NCI-H510A (cell line): ENCODE measurements around the gene TDRKH.

ENCODE experiments used
- DNase-seq: peaks from one replicate; lab custom pipeline; 2025; lab: John Stamatoyannopoulos, UW

The TDRKH gene

GRCh38 chr1:151823175-151823574, 32.9 kb upstream of the TDRKH start:
- DNase-seq = no peak

- DNase-seq = no peak
Observed at GRCh38 chr1:151822404-151822803, 32.1 kb upstream of the TDRKH start.

DNA sequence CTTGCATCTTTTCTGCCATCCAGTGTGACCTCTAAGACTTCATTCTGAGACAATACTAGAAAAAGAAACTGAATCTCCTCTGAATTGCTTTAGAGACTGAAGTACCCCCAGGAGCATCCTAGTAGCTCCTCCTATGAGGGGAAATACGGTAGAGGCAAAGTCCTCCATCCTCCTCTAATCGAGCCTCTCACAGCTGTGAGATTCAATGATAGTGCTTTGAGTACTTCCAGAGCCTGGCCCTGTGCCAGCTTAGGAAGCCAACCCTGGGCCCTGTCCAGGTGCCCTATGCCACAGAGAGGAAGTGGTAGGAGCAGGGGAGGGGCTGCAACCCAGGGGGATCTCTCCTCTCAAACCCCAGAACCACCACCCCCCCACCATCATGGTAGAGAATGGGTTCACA, 30.6 kb upstream of the TDRKH start:
- DNase-seq = peak; percentile 82

- no peak for DNase-seq
Observed at GRCh38 chr1:151819976-151820623, 29.8 kb upstream of the TDRKH start.

DNA sequence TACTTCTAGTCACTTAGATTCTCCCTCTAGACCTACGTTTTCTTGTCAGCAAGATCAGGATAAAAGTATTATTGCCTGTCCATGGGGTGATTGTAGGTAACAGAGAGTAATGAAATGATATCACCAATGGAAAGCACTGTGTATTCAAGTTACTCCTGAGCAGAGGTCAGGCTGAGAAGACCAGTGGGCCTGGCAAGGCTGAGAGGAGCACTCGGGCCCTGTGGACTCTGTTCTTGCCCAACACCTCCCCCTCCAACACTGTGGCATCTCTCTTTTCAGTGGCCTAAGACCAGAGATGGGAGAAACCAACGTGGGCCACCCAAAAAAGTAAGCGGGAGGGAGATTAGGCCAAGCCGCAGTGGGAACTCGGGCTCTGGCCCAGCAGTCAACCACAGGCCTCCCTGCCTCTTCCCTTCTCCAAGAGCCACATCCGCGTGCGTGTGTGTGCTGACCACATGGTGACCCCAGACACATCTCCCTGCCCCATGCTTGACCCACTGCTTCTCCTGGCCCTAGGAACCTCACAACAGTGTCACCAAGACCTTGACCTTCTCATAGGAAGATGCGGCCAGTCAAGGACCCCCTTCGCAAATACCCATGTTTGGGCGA, 29.0 kb upstream of the TDRKH start:
- no peak for DNase-seq

DNA sequence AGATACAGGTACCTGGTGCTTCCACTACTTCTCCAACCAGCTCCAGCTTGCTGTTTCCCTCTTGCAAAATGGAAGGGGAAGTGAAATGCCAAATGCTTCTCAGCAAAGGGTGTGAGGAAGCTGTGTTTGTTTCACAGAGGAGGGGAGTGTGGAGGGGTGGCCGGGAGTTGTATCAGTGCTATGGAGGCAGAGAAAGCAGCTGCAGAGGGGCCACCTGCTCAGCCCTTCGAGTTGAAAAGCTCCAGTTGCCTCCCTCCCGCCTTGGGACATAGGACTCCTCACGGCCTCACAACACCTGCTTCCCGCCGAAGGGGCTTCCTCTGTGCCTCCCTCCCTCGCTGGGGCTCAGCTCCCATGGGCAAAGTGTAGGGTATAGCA, 27.0 kb upstream of the TDRKH start:
- peak; percentile 26 for DNase-seq

- no peak for DNase-seq
Observed at GRCh38 chr1:151816548-151817352, 26.4 kb upstream of the TDRKH start.

GRCh38 chr1:151815716-151816327, 25.5 kb upstream of the TDRKH start:
- no peak for DNase-seq

GRCh38 chr1:151814971-151815545, 24.8 kb upstream of the TDRKH start:
- no peak for DNase-seq

DNA sequence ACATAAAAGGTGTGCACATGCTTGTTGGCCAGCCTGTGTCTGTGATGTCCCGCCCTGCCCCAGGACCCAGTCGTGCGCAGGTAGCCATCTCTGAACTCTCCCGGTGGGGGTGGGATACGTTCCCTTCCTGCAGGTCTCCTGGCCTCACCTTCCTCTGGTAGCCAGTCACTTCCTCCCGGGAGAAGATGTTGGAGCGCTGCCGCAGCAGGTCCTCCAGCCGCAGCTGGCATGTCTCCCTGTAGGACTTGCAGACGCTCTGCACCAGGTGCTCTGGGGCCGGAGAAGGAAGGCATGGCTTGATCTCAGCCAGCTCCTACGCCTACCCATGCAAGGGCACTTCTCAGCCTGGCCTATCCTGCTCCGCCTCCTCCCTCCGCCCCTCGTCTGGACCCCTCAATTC, 24.1 kb upstream of the TDRKH start:
- no peak for DNase-seq

- DNase-seq = no peak
Observed at GRCh38 chr1:151813271-151813977, 23.1 kb upstream of the TDRKH start.

DNA sequence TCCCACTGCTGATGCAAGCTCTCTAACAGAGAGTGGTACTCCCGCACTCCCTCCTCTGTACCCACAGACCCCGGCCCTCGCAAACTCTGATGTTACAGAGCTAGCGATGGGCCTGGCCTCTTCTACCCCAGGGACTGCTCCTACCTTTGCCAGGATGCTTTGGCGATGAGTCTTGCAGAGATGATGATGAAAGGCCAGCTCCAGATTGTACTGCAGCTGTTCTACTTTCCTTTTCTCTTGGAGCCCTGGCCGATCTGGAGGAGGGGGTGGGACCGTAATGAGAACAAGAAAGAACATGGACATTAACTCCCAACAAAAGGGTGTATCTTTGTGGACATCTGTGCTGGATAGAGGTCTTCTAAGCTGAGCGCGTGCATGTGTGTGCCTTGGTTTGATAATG, 20.9 kb upstream of the TDRKH start:
- DNase-seq = no peak

DNA sequence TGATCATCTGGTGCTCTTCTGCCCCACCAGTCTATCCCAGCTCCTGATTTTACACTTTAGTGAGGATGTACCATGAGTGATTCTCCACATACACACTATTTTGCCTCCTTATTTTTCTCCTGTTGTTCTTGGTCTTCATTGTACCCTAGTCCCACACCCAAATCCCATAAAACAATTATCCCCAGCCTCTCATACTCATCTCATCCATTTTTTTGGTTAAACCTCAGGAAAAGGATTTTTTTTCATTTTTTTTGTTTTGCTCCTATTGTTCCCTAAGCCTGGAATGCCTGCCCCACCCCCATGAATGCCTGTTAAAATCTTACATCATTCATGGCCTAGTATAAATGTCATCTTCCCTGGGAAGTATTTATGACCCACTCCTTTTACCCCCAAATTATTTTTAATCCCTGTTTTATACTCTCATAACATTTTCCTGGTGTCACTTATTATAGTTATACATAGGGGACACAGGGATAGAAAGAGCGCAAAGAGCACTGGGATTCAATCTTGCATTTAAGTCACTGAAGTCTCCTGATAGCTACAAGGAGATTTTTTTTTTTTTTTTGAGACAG, 19.8 kb upstream of the TDRKH start:
- DNase-seq = no peak

DNA sequence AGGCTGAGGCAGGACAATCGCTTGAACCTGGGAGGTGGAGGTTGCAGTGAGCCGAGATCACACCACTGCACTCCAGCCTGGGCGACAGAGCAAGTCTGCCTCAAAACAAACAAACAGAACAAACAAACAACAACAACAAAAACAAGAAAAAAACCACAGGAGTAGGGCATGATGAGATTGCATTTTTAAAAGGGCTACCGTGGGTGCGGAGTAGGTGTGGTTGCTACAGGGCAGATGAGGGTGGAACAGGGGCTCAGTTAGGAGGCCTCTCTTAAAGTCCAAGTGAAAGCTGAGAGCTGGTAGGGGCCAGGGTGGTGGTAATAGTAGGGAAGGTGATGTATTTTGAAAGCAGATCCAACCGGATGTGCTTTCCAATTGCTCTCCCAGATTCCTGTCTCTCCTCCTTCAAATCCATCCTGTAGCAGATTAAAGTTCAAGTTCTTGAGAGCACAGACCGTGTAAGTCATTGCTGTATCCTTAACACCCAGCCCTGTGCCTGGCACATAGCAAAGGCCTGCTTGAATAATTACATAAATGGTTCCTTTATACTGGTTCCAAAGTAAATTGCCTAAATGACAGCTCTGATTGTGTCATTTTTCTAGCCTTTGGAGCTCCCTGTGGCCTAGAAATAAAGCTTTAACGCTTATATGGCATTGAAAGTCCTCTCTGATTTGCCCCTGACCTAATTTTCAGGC, 19.1 kb upstream of the TDRKH start:
- DNase-seq = no peak

GRCh38 chr1:151807766-151808165, 17.5 kb upstream of the TDRKH start:
- DNase-seq = no peak

DNA sequence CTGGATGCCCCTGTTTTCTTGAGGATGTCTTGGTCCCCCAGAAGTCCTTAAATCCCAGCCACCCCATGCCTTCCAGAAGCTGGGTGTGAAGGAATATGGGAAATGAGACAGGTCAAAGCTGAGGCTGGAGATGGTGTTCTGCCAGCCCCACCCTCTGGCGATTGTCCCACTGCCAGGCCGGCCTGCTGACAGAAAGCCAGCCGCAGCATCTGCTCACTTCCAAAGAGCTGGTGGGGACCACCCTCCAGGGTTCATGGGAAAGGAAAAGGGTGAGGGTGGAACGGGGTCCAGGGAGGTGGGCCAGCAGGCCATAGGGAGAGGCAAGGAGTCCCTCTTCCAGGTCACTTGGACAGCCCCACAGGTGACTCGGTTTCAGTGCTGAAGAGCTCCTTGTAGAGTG, 16.8 kb upstream of the TDRKH start:
- DNase-seq = no peak

DNA sequence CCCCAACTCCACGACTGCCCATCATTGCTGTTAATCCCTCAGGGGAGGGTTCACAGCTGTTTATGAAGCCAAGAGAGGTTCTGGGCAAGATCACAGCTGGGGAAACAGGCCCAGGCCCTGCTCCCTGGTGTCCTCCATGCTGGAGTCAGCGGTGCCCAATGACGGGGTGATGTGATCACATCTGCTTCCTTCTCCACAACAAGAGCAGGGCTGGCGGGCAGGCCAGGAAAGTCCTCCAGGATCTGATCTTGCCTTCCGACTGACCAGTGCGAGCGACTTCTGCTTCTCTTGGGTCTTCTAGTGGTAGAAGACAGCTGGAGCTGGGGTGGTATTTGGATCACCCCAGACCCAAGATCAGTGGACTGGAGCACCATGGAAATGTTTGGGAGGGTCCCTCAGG, 15.9 kb upstream of the TDRKH start:
- DNase-seq = no peak

GRCh38 chr1:151805066-151805820, 14.9 kb upstream of the TDRKH start, which contains the start of gene LINGO4:
TSS of gene LINGO4 (minus strand) at chr1:151805419. CDS start at chr1:151802704, 2,715 bp downstream.
- DNase-seq = no peak

DNA sequence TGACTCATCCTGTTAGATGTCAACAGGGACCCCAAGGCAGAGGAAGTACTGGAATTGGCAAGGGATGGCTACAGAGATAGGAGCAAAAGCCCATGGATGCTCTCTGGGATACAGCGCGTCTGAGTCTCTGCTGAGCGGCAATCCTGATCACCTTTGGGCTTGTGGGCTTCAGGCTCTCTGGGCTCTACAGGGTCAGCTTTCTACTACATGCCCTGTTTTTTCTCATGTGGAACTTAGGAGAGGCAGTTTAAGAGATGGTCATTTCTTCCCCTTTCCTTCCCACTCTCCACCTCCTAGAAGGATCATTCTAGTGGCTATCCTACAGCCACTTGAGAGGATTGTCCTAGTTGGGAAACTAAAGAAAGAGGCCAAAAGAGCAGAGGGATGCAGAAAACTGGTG, 13.6 kb upstream of the TDRKH start:
- no peak for DNase-seq

DNA sequence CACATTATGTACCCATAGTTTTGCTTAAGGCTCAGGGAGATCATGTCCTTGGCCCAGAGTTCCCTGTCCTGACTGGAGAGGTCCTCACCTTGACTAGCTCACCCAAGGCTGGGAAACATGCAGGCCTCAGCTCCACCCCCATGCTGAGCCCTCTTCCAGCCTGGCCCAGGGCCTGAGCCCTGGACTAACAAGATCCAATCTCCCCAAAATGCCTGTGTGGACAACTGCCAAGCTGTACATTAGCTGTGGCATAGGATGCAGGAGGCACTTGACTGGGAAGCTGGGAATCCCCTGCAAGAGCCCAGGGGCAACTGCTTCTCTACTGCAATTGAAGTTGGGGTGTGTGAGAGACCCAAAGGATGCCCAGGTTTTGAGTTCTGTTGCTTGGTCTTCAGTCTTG, 12.9 kb upstream of the TDRKH start:
- DNase-seq = no peak
